Trophoblast cell (in vitro differentiated cells and primary cell): Measurements from ENCODE around the gene CETP.
"Not testable (repeated sequence)": the region's sequence is repeated elsewhere in the genome, so short reads cannot be mapped to it uniquely, and the experiment has no call there.

ENCODE experiments used
- DNase-seq, 2 donors: peaks; one replicate each; pipeline ENCODE4 v3.0.0-alpha.2; 2016
- H2AFZ ChIP-seq: 2 replicates; pipeline ENCODE4 v1.6.1; 2013; ENCODE audit warnings: low read length, moderate library complexity, mild to moderate bottlenecking; ENCODE audit not compliant: insufficient read depth, poor library complexity
- H2AK5ac ChIP-seq: 2 replicates; pipeline ENCODE4 v1.6.1; 2013; ENCODE audit warnings: mild to moderate bottlenecking, low read length
- H2BK120ac ChIP-seq: 2 replicates; pipeline ENCODE4 v1.6.1; 2013; ENCODE audit warnings: low read length, mild to moderate bottlenecking, moderate library complexity; ENCODE audit not compliant: insufficient read depth, poor library complexity
- H2BK12ac ChIP-seq: 2 replicates; pipeline ENCODE4 v1.6.1; 2013; ENCODE audit warnings: mild to moderate bottlenecking, low read length, moderate library complexity
- H2BK5ac ChIP-seq: 2 replicates; pipeline ENCODE4 v1.6.1; 2013; ENCODE audit warnings: low read length, low read depth, moderate library complexity, mild to moderate bottlenecking; ENCODE audit not compliant: poor library complexity
- H3K14ac ChIP-seq: 2 replicates; pipeline ENCODE4 v1.6.1; 2013; ENCODE audit warnings: mild to moderate bottlenecking, low read length
- H3K18ac ChIP-seq: 2 replicates; pipeline ENCODE4 v1.6.1; 2013; ENCODE audit warnings: mild to moderate bottlenecking, low read length
- H3K23ac ChIP-seq: 2 replicates; pipeline ENCODE4 v1.6.1; 2013; ENCODE audit warnings: low read length
- H3K27ac ChIP-seq: 2 replicates; pipeline ENCODE4 v1.5.1; 2013; ENCODE audit warnings: low read depth, mild to moderate bottlenecking, inconsistent platforms, low read length, moderate library complexity
- H3K27me3 ChIP-seq: 2 replicates; pipeline ENCODE4 v1.6.1; 2013; ENCODE audit warnings: inconsistent platforms, mild to moderate bottlenecking, low read length, moderate library complexity; ENCODE audit not compliant: insufficient read depth
- H3K36me3 ChIP-seq, 2 experiments: 1 replicate in 1 of 2; 2 replicates in 1 of 2; pipeline ENCODE4 v1.6.1; 2013; ENCODE audit warnings: low read length in 2 of 2, mild to moderate bottlenecking in 2 of 2, moderate library complexity in 1 of 2; ENCODE audit not compliant: insufficient read depth in 2 of 2, control insufficient read depth in 1 of 2
- H3K4ac ChIP-seq: 2 replicates; pipeline ENCODE4 v1.6.1; 2013; ENCODE audit warnings: low read depth, mild to moderate bottlenecking, low read length, moderate library complexity
- H3K4me1 ChIP-seq, 2 experiments: 1 replicate in 1 of 2; 2 replicates in 1 of 2; pipeline ENCODE4 v1.6.1; 2013; ENCODE audit warnings: low read length in 2 of 2, mild to moderate bottlenecking in 2 of 2, moderate library complexity in 1 of 2; ENCODE audit not compliant: insufficient read depth in 2 of 2, control insufficient read depth in 1 of 2
- H3K4me2 ChIP-seq: 2 replicates; pipeline ENCODE4 v1.6.1; 2013; ENCODE audit warnings: inconsistent platforms, mild to moderate bottlenecking, low read length, moderate library complexity
- H3K4me3 ChIP-seq: 2 replicates; pipeline ENCODE4 v1.5.1; 2013; ENCODE audit warnings: mild to moderate bottlenecking, low read depth, low read length, inconsistent platforms
- H3K79me1 ChIP-seq: one replicate; pipeline ENCODE4 v1.6.1; 2013; ENCODE audit warnings: low read length
- H3K79me2 ChIP-seq: 2 replicates; pipeline ENCODE4 v1.6.1; 2013; ENCODE audit warnings: low read length, mild to moderate bottlenecking; ENCODE audit not compliant: control insufficient read depth, insufficient read depth, poor library complexity
- H3K9ac ChIP-seq: 2 replicates; pipeline ENCODE4 v1.6.1; 2013; ENCODE audit warnings: mild to moderate bottlenecking, low read length
- H3K9me3 ChIP-seq: 2 replicates; pipeline ENCODE4 v1.6.1; 2013; ENCODE audit warnings: low read depth, mild to moderate bottlenecking, control low read depth, inconsistent platforms, low read length; ENCODE audit not compliant: insufficient read depth
- H4K12ac ChIP-seq: 2 replicates; pipeline ENCODE4 v1.6.1; 2013; ENCODE audit warnings: low read depth, mild to moderate bottlenecking, low read length, moderate library complexity
- H4K8ac ChIP-seq: 2 replicates; pipeline ENCODE4 v1.6.1; 2013; ENCODE audit warnings: low read depth, mild to moderate bottlenecking, low read length, moderate library complexity
- H4K91ac ChIP-seq: one replicate; pipeline ENCODE4 v1.6.1; 2013; ENCODE audit warnings: low read depth, mild to moderate bottlenecking, low read length, moderate library complexity
- WGBS: extraction: QIAGEN DNeasy Blood & Tissue Kit; methylation state at CpG from one replicate; pipeline ENCODE4 v1.1.7; 2013; ENCODE audit warnings: missing lambda C conversion rate; ENCODE audit not compliant: insufficient read length, insufficient coverage; ENCODE audit errors: extremely low coverage; 5-methylcytosine and 5-hydroxymethylcytosine counted together

The CETP gene

GRCh38 chr16:56990407-56991286 lies 28.9 kb downstream of the CETP start:
- Histone ChIP-seq H3K23ac (no peak overlapping the region), H3K18ac (no peak overlapping the region), H2AFZ (no peak overlapping the region), H2BK120ac (no peak overlapping the region), H2AK5ac (no peak overlapping the region), H3K27me3 (peaks cover 32% of the 10 kb centered on the region), H4K91ac (no peak overlapping the region), H3K79me2 (no peaks in the 10 kb centered on the region), H3K4ac (no peak overlapping the region), H3K14ac (no peak overlapping the region), H3K9me3 (peaks cover 3% of the 10 kb centered on the region), H3K27ac (no peak overlapping the region), H3K79me1 (no peaks in the 10 kb centered on the region), H3K4me1 (peaks cover 2 to 6% of the 10 kb centered on the region in 2 experiments), H3K4me2 (no peak overlapping the region), H3K9ac (no peak overlapping the region), H3K36me3 (no peaks in the 10 kb centered on the region), H4K8ac (no peak overlapping the region), H2BK12ac (no peak overlapping the region), H3K4me3 (no peak overlapping the region), H2BK5ac (no peak overlapping the region), H4K12ac (no peak overlapping the region)
- DNase-seq = no peak
- WGBS = no CpG with 5 or more reads among the region's 16 CpGs

GRCh38 chr16:56992431-56992830 lies 30.7 kb downstream of the CETP start:
- peaks cover 32% of the 10 kb centered on the region for H3K27me3 ChIP-seq
- not testable (repeated sequence) for H4K12ac ChIP-seq, H2BK120ac ChIP-seq, H3K9me3 ChIP-seq, H3K14ac ChIP-seq, H3K36me3 ChIP-seq, H3K4me3 ChIP-seq, H3K4me2 ChIP-seq, H2AFZ ChIP-seq, H3K23ac ChIP-seq, H3K79me2 ChIP-seq, H4K8ac ChIP-seq, H2BK5ac ChIP-seq, H3K79me1 ChIP-seq, H3K4me1 ChIP-seq, H3K9ac ChIP-seq, H4K91ac ChIP-seq, H3K4ac ChIP-seq, H2BK12ac ChIP-seq, DNase-seq, H3K27ac ChIP-seq, H2AK5ac ChIP-seq, H3K18ac ChIP-seq
- WGBS = no CpG with 5 or more reads among the region's 1 CpG

- H4K91ac ChIP-seq = no peak overlapping the region
- DNase-seq = no peak
- H3K79me1 ChIP-seq = no peaks in the 10 kb centered on the region
- peaks cover 29% of the 10 kb centered on the region for H3K27me3 ChIP-seq
- H3K9ac ChIP-seq = no peak overlapping the region
- H2AFZ ChIP-seq = no peak overlapping the region
- H4K12ac ChIP-seq = no peak overlapping the region
- H2BK120ac ChIP-seq = no peak overlapping the region
- H3K36me3 ChIP-seq = no peaks in the 10 kb centered on the region
- no peak overlapping the region for H3K14ac ChIP-seq
- H3K79me2 ChIP-seq = no peaks in the 10 kb centered on the region
- no peak overlapping the region for H3K4me2 ChIP-seq
- peaks cover 2 to 6% of the 10 kb centered on the region in 2 experiments for H3K4me1 ChIP-seq
- no peak overlapping the region for H2BK12ac ChIP-seq
- no peak overlapping the region for H3K27ac ChIP-seq
- no peak overlapping the region for H3K4ac ChIP-seq
- no CpG with 5 or more reads among the region's 2 CpGs for WGBS
- H3K4me3 ChIP-seq = no peak overlapping the region
- no peak overlapping the region for H2AK5ac ChIP-seq
- no peak overlapping the region for H3K23ac ChIP-seq
- no peak overlapping the region for H3K18ac ChIP-seq
- no peak overlapping the region for H4K8ac ChIP-seq
- peaks cover 3% of the 10 kb centered on the region for H3K9me3 ChIP-seq
- H2BK5ac ChIP-seq = no peak overlapping the region
Measured at GRCh38 chr16:56993204-56993603, 31.5 kb downstream of the CETP start.

GRCh38 chr16:56994311-56994710 lies 32.6 kb downstream of the CETP start:
- Histone ChIP-seq H3K14ac (no peak overlapping the region), H3K18ac (no peak overlapping the region), H3K27me3 (peaks cover 18% of the 10 kb centered on the region), H3K23ac (no peak overlapping the region), H3K4me3 (no peak overlapping the region), H3K27ac (no peak overlapping the region), H4K91ac (no peak overlapping the region), H3K4ac (no peak overlapping the region), H2AK5ac (no peak overlapping the region), H3K9ac (no peak overlapping the region), H3K79me1 (no peaks in the 10 kb centered on the region), H3K79me2 (no peaks in the 10 kb centered on the region), H2BK5ac (no peak overlapping the region), H2BK12ac (no peak overlapping the region), H3K4me1 (peaks cover 0 to 3% of the 10 kb centered on the region in 2 experiments), H3K36me3 (no peaks in the 10 kb centered on the region), H2AFZ (no peak overlapping the region), H2BK120ac (no peak overlapping the region), H4K12ac (no peak overlapping the region), H4K8ac (no peak overlapping the region), H3K4me2 (no peak overlapping the region), H3K9me3 (no peaks in the 10 kb centered on the region)
- no peak for DNase-seq
- WGBS = no CpG with 5 or more reads among the region's 5 CpGs
